ENCODE results near the gene PLA1A.
A peak's percentile ranks its signal among the peaks of the same experiment; 100 is the strongest.
"Not testable (repeated sequence)": the region's sequence is repeated elsewhere in the genome, so short reads cannot be mapped to it uniquely, and the experiment has no call there.

The PLA1A gene

DNA sequence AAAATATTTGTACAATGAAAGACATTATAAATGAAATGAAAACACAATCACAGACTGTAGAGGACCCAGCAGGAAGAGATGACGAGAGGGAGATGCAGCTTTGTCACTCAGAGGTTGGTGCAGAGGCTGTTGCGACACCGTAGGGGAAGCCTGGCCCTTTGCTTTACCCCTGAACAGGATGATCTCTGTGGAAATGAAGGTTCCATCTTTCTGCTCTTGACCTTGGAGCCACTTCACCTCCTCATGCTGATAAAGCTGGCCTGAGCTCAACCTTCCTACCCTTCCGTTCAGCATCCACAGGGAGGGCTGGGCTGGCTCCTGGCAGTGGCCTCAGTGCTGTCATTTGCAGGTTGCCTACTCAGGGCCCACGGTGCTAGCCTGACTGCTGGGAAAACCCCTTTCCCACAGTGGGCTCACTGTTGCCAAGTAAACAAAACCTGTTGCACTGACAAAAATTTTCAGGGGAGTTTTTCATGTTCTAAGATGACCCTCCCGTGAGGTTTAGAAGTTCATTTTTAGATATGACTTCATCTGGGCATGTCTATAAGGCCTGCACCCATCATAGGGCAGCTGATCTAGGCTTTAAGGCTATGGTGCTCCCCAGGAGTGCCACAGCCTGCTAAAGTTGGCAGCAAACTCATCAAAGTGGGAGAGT lies 35.3 kb upstream of the PLA1A start:
- H3K4me3 Mint-ChIP-seq = peak overlapping the region; percentile 36 to 78
- H3K4me1 Mint-ChIP-seq = peaks cover 54% of the 10 kb centered on the region
- ATAC-seq = peak; percentile 92
- H3K27me3 Mint-ChIP-seq = peaks cover 19% of the 10 kb centered on the region
- H3K27ac Mint-ChIP-seq = peak overlapping the region; percentile 90 to 92
- H3K9me3 Mint-ChIP-seq = no peaks in the 10 kb centered on the region
- DNase-seq = peak; percentile 64 to 78

DNA sequence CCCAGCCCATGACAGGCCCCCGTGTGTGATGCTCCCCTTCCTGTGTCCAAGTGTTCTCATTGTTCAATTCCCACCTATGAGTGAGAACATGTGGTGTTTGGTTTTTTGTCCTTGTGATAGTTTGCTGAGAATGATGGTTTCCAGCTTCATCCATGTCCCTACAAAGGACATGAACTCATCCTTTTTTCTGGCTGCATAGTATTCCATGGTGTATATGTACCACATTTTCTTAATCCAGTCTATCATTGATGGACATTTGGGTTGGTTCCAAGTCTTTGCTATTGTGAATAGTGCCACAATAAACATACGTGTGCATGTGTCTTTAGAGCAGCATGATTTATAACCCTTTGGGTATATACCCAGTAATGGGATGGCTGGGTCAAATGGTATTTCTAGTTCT lies 34.4 kb upstream of the PLA1A start:
- H3K27ac Mint-ChIP-seq, ATAC-seq, H3K9me3 Mint-ChIP-seq, DNase-seq, H3K4me3 Mint-ChIP-seq: not testable (repeated sequence)
- peaks cover 27% of the 10 kb centered on the region for H3K27me3 Mint-ChIP-seq
- peaks cover 45% of the 10 kb centered on the region for H3K4me1 Mint-ChIP-seq

DNA sequence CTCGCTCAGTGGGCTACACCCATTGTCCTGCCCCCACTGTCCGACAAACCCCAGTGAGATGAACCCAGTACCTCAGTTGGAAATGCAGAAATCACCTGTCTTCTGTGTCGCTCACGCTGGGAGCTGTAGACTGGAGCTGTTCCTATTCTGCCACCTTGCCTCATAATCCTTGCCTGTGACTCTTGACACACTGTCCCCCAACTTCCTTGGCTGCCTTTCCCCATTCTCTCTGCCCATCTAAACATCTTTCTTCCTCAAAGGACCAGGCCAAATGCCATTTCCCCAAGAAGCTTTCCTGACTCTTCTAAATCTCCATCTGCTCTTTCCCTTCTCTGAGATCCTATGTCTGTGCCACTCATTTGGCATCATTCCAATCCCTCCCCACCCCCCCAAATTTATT lies 28.5 kb upstream of the PLA1A start:
- ATAC-seq (no peak), DNase-seq (no peak)
- Mint-ChIP-seq H3K4me3 (no peak overlapping the region), H3K9me3 (no peaks in the 10 kb centered on the region), H3K27ac (no peak overlapping the region), H3K4me1 (peaks cover 20% of the 10 kb centered on the region), H3K27me3 (peaks cover 63% of the 10 kb centered on the region)

DNA sequence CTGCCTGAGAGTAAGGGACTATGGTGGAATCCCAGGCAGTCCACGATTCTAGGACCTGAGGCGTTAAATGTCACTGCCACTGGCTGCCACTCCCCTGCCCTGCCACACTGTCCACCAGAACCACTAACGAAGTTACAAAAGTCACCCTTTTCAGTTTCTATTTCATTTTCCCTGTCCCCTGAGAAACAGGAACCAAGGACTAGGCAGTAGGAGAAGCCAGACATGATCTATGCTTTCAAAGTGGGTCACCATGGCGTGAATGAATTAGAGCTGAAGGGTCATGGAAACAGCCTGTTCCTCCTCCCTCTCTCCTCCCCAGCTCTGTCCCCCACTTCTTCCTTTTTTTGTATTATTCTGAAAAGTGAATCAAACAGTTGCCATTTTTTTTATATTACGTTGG lies 27.5 kb upstream of the PLA1A start:
- H3K4me3 Mint-ChIP-seq = no peak overlapping the region
- H3K27ac Mint-ChIP-seq = no peak overlapping the region
- no peak for ATAC-seq
- H3K4me1 Mint-ChIP-seq = peaks cover 20% of the 10 kb centered on the region
- H3K27me3 Mint-ChIP-seq = peaks cover 63% of the 10 kb centered on the region
- DNase-seq = no peak
- H3K9me3 Mint-ChIP-seq = no peaks in the 10 kb centered on the region

DNA sequence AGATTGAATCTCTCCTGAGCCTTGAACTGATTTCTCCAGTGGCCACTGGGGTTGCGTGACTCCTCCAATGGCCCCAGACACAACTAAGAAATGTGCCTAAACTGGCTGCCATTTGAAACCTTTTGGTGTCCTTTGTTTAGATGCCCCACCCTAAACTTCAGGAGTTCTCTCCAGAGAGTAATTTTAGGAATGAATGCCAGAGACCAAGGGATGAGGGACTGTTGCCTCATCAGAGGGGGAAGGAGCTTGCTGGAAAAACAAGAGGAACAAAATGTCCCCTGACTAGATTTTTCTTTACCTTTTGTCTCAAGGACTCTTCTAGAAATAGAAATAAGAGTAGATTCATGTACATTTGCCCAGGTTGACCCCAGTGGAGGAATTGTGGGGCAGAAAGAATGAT lies 26.5 kb upstream of the PLA1A start:
- no peak for ATAC-seq
- Mint-ChIP-seq H3K4me1 (peaks cover 17% of the 10 kb centered on the region), H3K9me3 (no peaks in the 10 kb centered on the region), H3K27me3 (peaks cover 56% of the 10 kb centered on the region), H3K27ac (no peak overlapping the region), H3K4me3 (no peak overlapping the region)
- no peak for DNase-seq

DNA sequence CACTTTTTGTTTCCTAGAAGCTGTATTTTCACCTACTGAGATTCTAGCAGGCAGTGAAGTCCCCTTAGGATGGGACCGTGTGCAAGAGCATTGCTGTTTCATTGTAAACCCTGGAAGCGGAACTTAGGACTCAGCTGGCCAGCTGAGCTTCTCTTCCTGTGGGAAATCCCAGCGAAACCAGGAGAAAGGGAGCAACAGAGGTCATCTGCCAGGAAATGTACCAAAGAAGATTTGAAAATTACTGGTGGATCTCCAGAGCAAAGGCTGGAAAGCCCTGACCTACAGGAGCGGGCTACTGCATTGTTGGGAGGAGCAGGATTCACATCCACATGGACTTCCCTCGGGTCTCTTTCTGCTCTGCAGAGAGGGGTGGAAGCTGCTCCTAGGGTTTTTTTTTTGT lies 26.0 kb upstream of the PLA1A start:
- DNase-seq (no peak), ATAC-seq (no peak)
- H3K27me3 Mint-ChIP-seq = peaks cover 52% of the 10 kb centered on the region
- peaks cover 13% of the 10 kb centered on the region for H3K4me1 Mint-ChIP-seq
- H3K4me3 Mint-ChIP-seq = no peak overlapping the region
- no peak overlapping the region for H3K27ac Mint-ChIP-seq
- H3K9me3 Mint-ChIP-seq = no peaks in the 10 kb centered on the region

DNA sequence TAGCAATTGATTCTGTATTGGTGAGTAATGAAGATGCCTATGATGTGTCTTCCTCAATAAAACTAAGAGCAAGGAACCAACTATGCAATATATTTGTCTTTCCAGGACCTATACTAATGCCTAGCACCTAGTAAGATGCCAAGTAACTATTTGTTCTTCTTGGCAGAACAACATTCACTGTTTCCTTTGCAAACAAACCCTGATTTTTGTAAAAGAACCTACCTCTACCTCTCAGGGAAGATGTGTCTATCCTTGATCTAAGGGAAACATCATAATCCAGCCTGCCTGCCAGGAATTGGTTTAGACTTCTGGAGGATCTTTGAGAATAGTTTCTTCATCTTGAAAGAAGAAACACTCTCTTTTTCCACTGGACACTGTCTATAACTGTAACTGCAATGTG lies 22.2 kb upstream of the PLA1A start:
- ATAC-seq (no peak), DNase-seq (no peak)
- no peak overlapping the region for H3K27ac Mint-ChIP-seq
- H3K4me3 Mint-ChIP-seq = no peak overlapping the region
- H3K4me1 Mint-ChIP-seq = peaks cover 15% of the 10 kb centered on the region
- no peaks in the 10 kb centered on the region for H3K9me3 Mint-ChIP-seq
- peaks cover 23% of the 10 kb centered on the region for H3K27me3 Mint-ChIP-seq

DNA sequence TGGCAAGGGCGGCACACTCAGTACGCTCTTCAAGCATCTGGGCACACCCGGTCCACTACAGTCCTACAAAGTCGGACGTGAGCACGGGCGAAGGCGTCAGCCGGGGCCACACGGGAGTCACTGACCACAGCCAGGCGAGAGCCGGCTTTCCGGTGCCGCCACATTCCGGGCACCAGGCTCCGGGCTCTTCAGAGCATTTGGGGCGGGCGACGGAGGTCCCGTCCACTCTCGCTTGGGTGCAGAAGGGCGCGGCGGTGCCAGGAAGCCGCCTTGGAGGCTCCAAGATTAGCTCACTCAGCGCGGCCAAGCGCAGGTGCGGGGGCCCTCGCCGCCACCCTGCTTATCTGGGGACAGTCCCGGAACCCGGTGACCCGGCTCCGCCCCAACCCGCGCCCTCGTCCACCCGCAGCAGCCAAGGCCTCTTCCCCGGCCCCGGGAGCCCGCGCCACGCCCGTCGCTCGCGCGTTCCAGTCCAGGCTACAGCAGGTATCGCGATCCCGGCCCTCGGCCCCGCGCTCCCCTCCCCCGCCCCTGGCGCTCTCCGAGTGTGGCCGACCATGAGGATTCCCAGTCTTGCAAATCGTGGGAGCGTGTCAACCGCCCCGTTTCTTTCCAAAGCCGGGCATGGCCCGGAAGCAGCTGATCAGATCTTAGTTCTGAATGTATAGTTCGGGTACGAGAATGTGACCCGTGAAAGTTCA lies 18.2 kb upstream of the PLA1A start, which contains the start of gene ADPRH:
Gene ADPRH (plus strand): TSS at position 127 of the 701 bp plus-strand sequence. CDS start 2,678 bp downstream, outside the sequence.
- Mint-ChIP-seq H3K9me3 (no peaks in the 10 kb centered on the region), H3K27me3 (peaks cover 9% of the 10 kb centered on the region), H3K4me1 (peaks cover 27% of the 10 kb centered on the region), H3K4me3 (peak within 1 kb of the TSS; percentile 90 to 96), H3K27ac (peak within 1 kb of the TSS; percentile 94 to 97)
- ATAC-seq (peak; percentile 90), DNase-seq (peak; percentile 46 to 69)

DNA sequence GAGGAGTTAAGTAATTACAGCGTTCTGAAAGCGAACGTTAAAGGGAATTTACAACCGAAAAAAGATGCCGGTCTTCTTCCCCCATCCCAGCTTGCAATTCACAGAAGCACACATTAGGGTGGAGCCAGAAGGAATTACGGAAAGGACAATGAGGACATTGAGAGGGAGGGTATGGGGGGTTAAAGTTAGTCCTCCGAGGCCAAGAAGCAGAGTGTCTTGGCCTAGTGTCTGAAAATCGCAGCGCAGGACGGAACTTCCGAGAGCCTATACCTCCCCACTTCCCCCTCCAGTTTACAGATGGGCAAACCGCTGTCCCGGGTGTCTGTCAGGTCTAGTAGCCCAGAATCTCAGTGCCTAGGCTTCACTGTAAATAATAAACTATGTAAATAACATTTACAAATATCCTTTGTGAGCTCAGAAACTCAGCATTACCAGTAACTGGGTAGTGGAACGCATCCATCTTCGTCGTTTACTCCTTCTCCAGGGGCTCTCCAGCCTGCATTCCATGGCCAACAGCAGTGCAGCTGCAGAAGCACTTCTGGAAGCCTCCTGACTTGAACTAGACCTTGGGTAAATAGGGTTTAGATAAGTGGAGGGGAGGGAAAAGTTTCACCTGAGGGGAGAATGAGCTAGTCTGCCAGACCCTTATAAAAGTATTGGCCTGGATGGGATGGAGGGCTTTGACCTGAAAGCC lies 17.5 kb upstream of the PLA1A start:
- H3K27ac Mint-ChIP-seq = peak overlapping the region; percentile 94 to 97
- no peaks in the 10 kb centered on the region for H3K9me3 Mint-ChIP-seq
- H3K4me1 Mint-ChIP-seq = peaks cover 27% of the 10 kb centered on the region
- peak; percentile 63 for ATAC-seq
- H3K4me3 Mint-ChIP-seq = peak overlapping the region; percentile 90 to 96
- peak in 1 of 2 donors; percentile 39 for DNase-seq
- H3K27me3 Mint-ChIP-seq = peaks cover 9% of the 10 kb centered on the region

DNA sequence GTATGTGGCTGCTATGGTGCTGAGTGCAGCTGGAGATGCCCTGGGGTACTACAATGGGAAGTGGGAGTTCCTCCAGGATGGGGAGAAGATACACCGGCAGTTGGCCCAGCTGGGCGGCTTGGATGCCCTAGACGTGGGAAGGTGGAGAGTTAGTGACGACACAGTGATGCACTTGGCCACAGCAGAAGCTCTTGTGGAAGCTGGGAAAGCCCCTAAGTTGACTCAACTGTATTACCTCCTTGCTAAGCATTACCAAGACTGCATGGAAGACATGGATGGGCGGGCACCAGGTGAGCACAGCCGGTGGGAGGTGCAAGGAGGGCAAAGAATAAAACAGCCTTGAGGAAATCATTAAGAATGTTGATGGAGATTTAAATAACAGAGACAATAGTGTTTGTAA lies 15.5 kb upstream of the PLA1A start:
- peak; percentile 65 for ATAC-seq
- Mint-ChIP-seq H3K27me3 (peaks cover 9% of the 10 kb centered on the region), H3K27ac (peak overlapping the region in 1 of 2 donors; percentile 10), H3K9me3 (no peaks in the 10 kb centered on the region), H3K4me3 (no peak overlapping the region), H3K4me1 (peaks cover 39% of the 10 kb centered on the region)
- peak in 1 of 2 donors; percentile 23 for DNase-seq

DNA sequence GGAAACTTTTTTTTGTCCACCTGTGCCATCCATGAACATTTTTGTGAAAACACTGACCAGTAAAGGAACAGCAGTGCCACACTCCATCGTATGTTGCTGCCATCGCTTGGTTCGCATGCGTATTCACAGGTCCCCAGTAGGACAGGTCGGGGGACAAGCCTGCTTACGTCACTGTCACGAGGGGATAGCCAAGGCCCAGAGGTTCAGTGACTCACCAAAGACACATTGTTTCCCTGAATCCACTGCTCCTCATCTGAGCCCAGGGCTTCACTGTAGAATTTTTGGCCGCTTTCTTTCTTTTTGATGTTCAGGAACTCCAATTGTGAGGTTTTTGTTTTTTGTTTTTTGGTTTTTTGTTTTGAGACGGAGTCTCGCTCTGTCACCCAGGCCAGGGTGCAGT lies 12.5 kb upstream of the PLA1A start:
- ATAC-seq (no peak), DNase-seq (no peak)
- H3K4me1 Mint-ChIP-seq = peaks cover 54% of the 10 kb centered on the region
- H3K4me3 Mint-ChIP-seq = no peak overlapping the region
- H3K9me3 Mint-ChIP-seq = peaks cover 0 to 5% of the 10 kb centered on the region in 2 donors
- H3K27me3 Mint-ChIP-seq = peaks cover 10% of the 10 kb centered on the region
- no peak overlapping the region for H3K27ac Mint-ChIP-seq

DNA sequence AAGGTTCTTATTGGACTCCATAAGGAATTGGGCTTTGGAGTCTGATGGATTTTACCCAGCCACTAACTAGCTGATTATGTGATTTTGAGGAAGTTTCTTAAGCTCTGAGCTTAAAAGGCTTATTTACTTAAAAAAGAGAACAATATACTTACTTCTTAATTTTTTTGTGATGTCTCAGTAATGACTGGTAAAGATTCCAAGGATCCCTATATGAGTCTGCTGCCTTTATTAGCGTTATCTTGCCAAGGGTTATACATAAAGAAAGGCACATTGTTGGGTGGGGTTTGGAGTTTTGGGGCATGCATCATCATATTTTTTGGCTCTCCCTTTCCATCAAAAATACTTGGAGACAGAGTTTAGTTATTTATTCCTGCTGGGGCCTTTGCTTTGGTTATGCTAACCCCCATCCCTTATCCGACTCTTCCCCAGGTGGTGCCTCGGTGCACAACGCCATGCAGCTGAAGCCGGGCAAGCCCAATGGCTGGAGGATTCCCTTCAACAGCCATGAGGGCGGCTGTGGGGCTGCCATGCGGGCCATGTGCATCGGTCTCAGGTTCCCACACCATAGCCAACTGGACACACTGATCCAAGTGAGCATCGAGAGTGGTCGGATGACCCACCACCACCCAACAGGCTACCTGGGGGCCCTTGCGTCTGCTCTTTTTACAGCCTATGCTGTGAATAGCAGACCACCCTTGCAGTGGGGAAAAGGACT lies 11.7 kb upstream of the PLA1A start:
- DNase-seq (no peak), ATAC-seq (no peak)
- peaks cover 0 to 13% of the 10 kb centered on the region in 2 donors for H3K9me3 Mint-ChIP-seq
- H3K27me3 Mint-ChIP-seq = peaks cover 16% of the 10 kb centered on the region
- H3K4me1 Mint-ChIP-seq = peaks cover 49% of the 10 kb centered on the region
- no peak overlapping the region for H3K4me3 Mint-ChIP-seq
- H3K27ac Mint-ChIP-seq = no peak overlapping the region

DNA sequence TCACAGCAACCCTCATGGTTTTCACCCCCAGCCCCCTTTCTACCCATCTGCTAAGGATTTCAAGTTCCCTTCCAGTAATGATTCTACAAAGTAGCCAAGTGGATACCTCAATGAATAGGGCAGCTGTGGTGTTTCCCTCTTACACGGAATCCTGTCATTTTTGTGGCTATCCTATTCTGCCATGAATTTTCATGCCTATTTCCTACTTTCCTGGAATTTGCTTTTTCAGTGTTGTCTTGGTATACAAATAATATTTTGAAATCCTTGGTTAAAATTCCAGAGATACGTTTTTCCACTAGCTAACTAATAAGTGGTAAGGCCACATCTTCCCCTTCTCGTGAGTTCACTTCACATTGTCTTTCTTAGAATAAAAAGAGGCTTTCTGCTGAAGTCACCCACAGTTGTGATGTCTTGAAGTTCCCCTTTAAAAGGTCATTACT lies 10.9 kb upstream of the PLA1A start:
- H3K4me1 Mint-ChIP-seq = peaks cover 49% of the 10 kb centered on the region
- H3K4me3 Mint-ChIP-seq = peak overlapping the region; percentile 20 to 27
- no peak overlapping the region for H3K27ac Mint-ChIP-seq

DNA sequence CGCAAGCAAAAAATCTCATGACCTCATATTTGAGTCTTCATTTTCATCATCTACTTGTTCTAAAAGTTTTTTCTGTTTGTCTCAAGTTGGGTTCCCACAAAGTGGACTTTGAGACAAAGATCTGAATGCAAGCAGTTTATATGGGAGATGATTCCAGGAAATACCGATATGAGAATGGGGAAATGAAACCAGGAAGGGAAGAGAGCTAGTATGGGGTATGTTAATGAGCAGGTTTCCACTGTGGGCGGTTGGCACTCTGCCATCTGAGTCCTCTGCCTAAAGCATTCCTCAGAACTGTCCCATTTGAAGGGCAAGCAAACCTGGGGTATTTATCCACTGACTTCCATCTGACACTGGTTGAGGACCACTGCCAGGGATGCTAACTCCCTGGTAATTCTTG lies 9.6 kb upstream of the PLA1A start:
- peak overlapping the region in 1 of 2 donors; percentile 32 for H3K4me3 Mint-ChIP-seq
- peaks cover 39% of the 10 kb centered on the region for H3K4me1 Mint-ChIP-seq
- peaks cover 0 to 13% of the 10 kb centered on the region in 2 donors for H3K9me3 Mint-ChIP-seq
- no peak overlapping the region for H3K27ac Mint-ChIP-seq
- DNase-seq = no peak
- ATAC-seq = no peak
- H3K27me3 Mint-ChIP-seq = peaks cover 16% of the 10 kb centered on the region

More for the DNA sequence above, 10.9 kb upstream of the PLA1A start:
- DNase-seq (no peak), ATAC-seq (no peak)
- peaks cover 16% of the 10 kb centered on the region for H3K27me3 Mint-ChIP-seq
- peaks cover 0 to 13% of the 10 kb centered on the region in 2 donors for H3K9me3 Mint-ChIP-seq

DNA sequence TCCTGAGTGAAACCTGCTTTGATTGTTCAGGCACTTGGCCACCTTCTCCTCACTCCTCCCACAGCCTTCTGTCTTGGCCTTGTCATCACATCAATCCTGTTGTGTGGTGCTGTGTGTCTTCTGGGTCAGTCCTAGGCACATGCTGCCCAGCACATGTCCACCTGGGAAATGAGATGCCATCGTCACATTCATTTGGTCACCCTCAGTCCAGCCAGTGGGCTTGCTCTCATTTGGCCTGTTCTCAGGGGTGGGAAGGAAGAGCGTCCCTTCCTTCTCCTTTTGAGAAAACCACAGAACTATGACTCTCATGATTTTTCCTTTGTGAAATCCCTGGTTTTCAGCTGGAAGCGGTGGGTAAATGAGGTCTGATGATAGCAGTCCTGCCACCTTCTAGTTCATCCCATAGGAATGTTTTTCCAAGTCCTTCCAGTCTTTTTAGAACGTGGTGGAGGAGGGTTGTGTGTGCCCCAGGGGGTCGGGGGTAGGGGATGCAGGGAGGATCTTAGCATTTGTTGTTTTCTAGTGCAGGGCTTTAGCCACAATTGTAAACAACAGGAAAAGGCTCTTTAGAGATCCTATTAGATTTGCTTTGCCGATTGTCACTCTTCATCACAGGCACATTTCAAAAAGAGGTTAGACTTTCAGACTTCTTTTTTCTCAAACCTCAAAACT lies 8.4 kb upstream of the PLA1A start:
- H3K4me1 Mint-ChIP-seq = peaks cover 39% of the 10 kb centered on the region
- peaks cover 16% of the 10 kb centered on the region for H3K27me3 Mint-ChIP-seq
- DNase-seq = no peak
- peak overlapping the region in 1 of 2 donors; percentile 11 for H3K27ac Mint-ChIP-seq
- peaks cover 0 to 13% of the 10 kb centered on the region in 2 donors for H3K9me3 Mint-ChIP-seq
- H3K4me3 Mint-ChIP-seq = no peak overlapping the region
- no peak for ATAC-seq
